ENCODE data around the gene NCOA3. TPM values are rescaled to one million over a fixed set of nuclear protein-coding genes. Genes with fewer than 3 reads are reported as not detected.
"Not testable (repeated sequence)": the region's sequence is repeated elsewhere in the genome, so short reads cannot be mapped to it uniquely, and the experiment has no call there.

NCOA3 gene
- total RNA-seq, 3 donors from 2014 or later: 40.6 to 57.1 (median 45.1) TPM

DNA sequence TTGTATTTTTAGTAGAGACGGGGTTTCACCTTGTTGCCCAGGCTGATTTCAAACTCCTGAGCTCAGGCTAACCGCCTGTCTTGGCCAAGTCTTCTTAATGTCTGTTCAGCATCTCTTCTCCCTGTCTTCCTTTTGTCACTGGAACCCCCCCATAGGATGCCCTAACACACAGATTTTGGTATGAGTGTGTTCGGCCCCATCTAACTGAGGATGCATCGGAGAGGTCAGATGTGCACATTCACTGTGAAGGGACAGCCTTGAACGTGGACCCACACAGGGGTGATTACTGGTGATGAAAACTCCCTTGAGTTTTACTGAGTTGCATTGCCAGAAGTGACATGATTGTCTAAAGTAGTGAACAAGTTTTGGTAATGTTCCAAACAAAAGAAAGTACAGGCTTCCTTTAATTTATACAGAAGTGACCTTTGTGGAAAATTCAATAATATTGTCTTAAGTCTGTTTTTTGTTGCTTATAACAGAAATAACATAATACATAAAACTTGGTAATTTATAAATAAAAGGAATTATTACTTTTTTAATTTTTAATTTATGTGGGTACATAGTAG lies 40.5 kb upstream of the NCOA3 start:
- no peaks in the 10 kb centered on the region for H3K9me3 ChIP-seq
- TF ChIP-seq POLR2AphosphoS5 (IDR thresholded peaks at IDR 0.05) (no peak), CTCF (IDR thresholded peaks at IDR 0.05) (no peak), POLR2A (IDR thresholded peaks at IDR 0.05) (no peak)
- intact Hi-C loops (cut with DNase I; ENCODE audit: low total_unique reads): no loop called here
- DNase-seq (ENCODE audit: low spot score in 2 of 2): no peak
- H3K4me3 ChIP-seq: no peak overlapping the region
- no peaks in the 10 kb centered on the region for H3K36me3 ChIP-seq
- no peaks in the 10 kb centered on the region for H3K27me3 ChIP-seq
- H3K4me1 ChIP-seq: peaks cover 0 to 6% of the 10 kb centered on the region in 2 donors
- H3K27ac ChIP-seq: no peak overlapping the region

DNA sequence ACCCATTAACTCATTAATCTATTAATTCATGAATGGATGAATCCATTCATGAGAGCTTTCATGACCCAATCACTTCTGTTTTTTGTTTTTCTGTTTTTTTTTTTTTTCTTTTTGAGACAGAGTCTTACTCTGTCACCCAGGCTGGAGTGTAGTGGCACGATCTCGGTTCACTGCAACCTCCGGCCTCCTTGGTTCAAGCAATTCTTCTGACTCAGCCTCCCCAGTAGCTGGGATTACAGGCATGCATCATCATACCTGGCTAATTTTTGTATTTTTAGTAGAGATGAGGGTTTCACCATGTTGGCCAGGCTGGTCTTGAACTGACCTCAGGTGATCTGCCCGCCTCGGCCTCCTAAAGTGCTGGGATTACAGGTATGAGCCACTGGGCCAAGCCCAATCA lies 39.8 kb upstream of the NCOA3 start:
- H3K27ac ChIP-seq; H3K4me3 ChIP-seq; H3K36me3 ChIP-seq; DNase-seq (ENCODE audit: low spot score in 2 of 2); H3K9me3 ChIP-seq; intact Hi-C loops (cut with DNase I; ENCODE audit: low total_unique reads); H3K4me1 ChIP-seq; H3K27me3 ChIP-seq: not testable (repeated sequence)

DNA sequence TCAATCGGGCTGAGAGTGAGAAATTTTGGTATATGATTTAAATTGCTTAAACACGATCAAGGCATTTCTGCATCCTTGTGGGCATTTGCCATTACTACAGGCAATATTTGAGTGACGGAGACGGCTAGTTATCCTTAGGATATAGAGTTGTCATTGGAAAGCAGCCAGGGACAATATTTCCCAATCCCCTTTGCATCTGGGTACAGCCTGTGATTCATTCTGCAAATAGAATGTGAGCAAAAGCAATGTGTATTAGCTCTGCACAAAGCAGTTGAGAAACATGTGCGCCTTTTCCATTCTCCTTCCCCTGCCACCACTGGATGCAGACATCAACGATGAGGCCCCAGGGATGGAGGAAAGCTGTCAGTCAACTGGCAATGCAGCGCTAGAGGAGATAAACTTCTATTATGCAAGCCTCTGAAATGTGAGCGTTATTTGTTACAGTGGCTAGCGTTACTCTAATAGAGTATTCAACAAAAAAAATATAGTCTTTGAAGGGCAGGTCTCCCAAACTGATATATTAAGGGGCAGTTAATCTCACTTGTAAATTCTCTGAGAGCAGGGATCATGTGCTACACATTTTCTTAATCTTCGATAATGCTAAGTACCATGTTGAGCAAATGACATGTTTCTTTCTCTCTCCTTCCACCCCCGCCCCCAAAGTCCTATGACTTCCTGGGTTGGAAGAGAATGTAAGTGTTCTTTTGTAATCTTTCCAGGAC lies 37.1 kb upstream of the NCOA3 start:
- H3K27ac ChIP-seq: no peak overlapping the region
- no peaks in the 10 kb centered on the region for H3K36me3 ChIP-seq
- H3K9me3 ChIP-seq: no peaks in the 10 kb centered on the region
- H3K4me1 ChIP-seq: peaks cover 0 to 6% of the 10 kb centered on the region in 2 donors
- no peaks in the 10 kb centered on the region for H3K27me3 ChIP-seq
- intact Hi-C loops (cut with DNase I; ENCODE audit: low total_unique reads): no loop called here
- TF ChIP-seq CTCF (IDR thresholded peaks at IDR 0.05) (peak; percentile 24 to 56 (median 52)), POLR2A (IDR thresholded peaks at IDR 0.05) (no peak), POLR2AphosphoS5 (IDR thresholded peaks at IDR 0.05) (peak in 2 of 3 donors; percentile 32 to 81)
- DNase-seq (ENCODE audit: low spot score in 2 of 2): peak; percentile 40 to 54
- no peak overlapping the region for H3K4me3 ChIP-seq

- H3K27me3 ChIP-seq: no peaks in the 10 kb centered on the region
- H3K4me3 ChIP-seq: no peak overlapping the region
- intact Hi-C loops (cut with DNase I; ENCODE audit: low total_unique reads): no loop called here
- no peak overlapping the region for H3K27ac ChIP-seq
- DNase-seq (ENCODE audit: low spot score in 2 of 2): no peak
- no peaks in the 10 kb centered on the region for H3K36me3 ChIP-seq
- no peaks in the 10 kb centered on the region for H3K9me3 ChIP-seq
- H3K4me1 ChIP-seq: peaks cover 0 to 6% of the 10 kb centered on the region in 2 donors
- TF ChIP-seq POLR2A (IDR thresholded peaks at IDR 0.05) (no peak), CTCF (IDR thresholded peaks at IDR 0.05) (no peak), POLR2AphosphoS5 (IDR thresholded peaks at IDR 0.05) (no peak)
These were observed 36.2 kb upstream of the NCOA3 start for GRCh38 chr20:47465335-47466090.

DNA sequence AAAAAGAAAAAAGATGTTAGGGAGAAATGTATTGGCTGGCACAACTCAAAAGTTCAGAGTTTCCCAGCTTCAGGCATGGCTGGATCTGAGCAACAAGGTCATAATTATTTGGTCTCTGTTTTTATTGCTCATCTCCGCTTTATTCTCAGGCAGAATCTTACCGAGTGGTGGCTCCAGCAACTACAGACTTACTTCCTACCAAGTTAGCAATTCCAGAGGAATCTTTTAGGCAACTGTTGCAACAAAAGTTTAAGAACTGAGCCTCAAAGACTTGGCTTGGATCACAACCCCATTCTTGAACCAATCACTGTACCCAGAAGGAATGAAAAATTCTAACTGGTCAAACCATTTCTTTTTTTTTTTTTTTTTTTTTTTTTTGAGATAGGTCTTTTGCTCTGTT lies 35.5 kb upstream of the NCOA3 start:
- H3K27me3 ChIP-seq: no peaks in the 10 kb centered on the region
- H3K4me3 ChIP-seq: no peak overlapping the region
- intact Hi-C loops (cut with DNase I; ENCODE audit: low total_unique reads): no loop called here
- DNase-seq (ENCODE audit: low spot score in 2 of 2): no peak
- no peaks in the 10 kb centered on the region for H3K36me3 ChIP-seq
- H3K9me3 ChIP-seq: no peaks in the 10 kb centered on the region
- peaks cover 0 to 6% of the 10 kb centered on the region in 2 donors for H3K4me1 ChIP-seq
- H3K27ac ChIP-seq: no peak overlapping the region
- TF ChIP-seq CTCF (IDR thresholded peaks at IDR 0.05) (no peak), POLR2A (IDR thresholded peaks at IDR 0.05) (no peak)
